A549 treated with RU486 at 1 μM for 4 hours (cell line): ENCODE data around the gene SLC5A12. TPM values are rescaled to one million over a fixed set of nuclear protein-coding genes. Genes with fewer than 3 reads are reported as not detected.

ENCODE experiments used
- total RNA-seq: library from RNA; stranded (reverse); fragments of 200-300 nt; extraction: Qiagen RNA extraction; gene quantifications from 5 replicates; pipeline ENCODE4 v1.2.3, GENCODE V29; 2022; ENCODE audit warnings: low read depth

Gene SLC5A12
- not detected in 5 replicates for total RNA-seq

DNA sequence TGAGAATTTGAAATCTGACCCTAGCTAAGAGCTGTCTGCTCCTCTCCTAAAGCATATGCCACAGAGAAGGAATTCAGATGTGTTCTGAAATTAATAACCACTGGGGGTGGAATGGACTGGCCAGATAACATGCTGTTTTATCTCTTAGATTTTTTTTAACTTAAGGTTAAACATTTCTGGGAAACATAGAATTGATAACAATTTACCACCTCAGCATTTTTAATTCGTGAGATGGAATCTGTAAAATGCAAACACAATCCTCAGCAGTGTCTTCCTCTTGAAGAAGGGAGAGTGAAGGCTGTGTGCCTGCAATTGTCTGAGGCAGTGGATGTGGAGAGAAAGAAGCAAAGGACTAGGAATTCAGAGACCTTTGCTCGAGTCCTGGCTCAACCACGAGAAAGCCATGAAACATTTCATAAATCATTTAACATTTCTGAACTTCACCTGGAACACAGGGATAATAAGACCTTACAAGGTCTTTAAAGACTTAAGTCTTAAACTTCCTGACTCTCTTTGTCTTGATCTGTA is at the start of gene SLC5A12:
TSS of gene SLC5A12 (minus strand) at position 113 of the 528 bp plus-strand sequence. CDS start 346 bp downstream, outside the sequence.

Other genes with a start within 250 kb of the SLC5A12 start
- not detected in 5 replicates for gene MUC15, start 149.8 kb downstream of the SLC5A12 start, total RNA-seq